Esophagus muscularis mucosa (tissue), 3 donors: ENCODE measurements around the gene NT5C2.

Experiments
- CTCF ChIP-seq, 3 experiments: fragments of 200-600 bp in 2 of 3; fragments of 450-650 bp in 1 of 3; sonication (generic) in 2 of 3; IDR thresholded peaks; one replicate each; pipeline ENCODE4 v1.5.1; 2017 to 2019; ENCODE audit warnings: antibody characterized with exemption in 3 of 3, mild to moderate bottlenecking in 2 of 3, moderate library complexity in 1 of 3
- POLR2A ChIP-seq: fragments of 450-650 bp; IDR thresholded peaks from one replicate; pipeline ENCODE4 v1.6.1; 2017; ENCODE audit warnings: antibody characterized with exemption, moderate library complexity, mild to moderate bottlenecking, low read depth
- POLR2AphosphoS5 ChIP-seq, 2 donors: sonication (generic); formaldehyde crosslinking; IDR thresholded peaks; one replicate each; pipeline ENCODE4 v1.6.1; 2017; ENCODE audit warnings: antibody characterized with exemption in 2 of 2

DNA sequence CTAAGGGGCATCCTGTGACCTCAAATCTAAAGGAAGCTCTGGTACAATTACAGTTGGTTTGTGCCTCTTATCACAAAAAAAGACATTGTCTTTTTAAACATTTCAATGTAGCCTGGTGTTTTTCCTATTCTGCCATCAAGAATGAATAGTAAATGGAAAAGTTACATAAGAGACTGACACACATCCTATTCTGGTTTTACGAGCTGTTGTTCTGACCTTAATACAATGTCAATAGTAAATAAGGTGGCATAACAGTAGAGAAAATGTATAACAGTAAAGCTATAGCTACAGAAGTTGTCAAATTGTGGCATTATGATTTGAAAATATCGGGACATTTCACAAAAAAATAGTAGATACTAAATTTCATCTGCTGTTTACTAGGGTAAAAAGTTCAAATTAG lies 88.4 kb downstream of the NT5C2 start:
- no peak for TF ChIP-seq POLR2AphosphoS5 (IDR thresholded peaks at IDR 0.05)
- no peak for TF ChIP-seq CTCF (IDR thresholded peaks at IDR 0.05)
- TF ChIP-seq POLR2A, result no peak
